ENCODE data around the gene WWC2. TPM values are rescaled to one million over a fixed set of nuclear protein-coding genes. Genes with fewer than 3 reads are reported as not detected.

Gene WWC2
- total RNA-seq, 1 donor from 2014 or later = 48.0 TPM

DNA sequence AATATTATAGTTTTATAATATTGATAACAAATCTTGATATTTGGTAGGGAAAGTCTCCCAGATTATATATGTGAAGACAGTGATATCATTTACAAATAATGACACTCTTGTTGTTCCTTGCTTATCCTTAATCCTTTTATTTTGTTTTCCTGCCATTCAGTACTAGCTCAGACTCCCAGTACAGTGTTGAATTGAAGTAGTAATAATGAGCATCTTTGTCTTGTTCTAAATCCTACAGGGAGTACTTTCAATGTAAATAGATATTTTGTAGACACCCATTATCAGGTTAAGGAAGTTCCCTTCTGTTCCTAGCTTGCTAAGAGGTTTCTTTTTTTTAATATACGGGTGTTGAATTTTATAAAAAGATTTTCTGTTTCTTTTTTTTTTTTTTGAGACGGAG lies 33.0 kb downstream of the WWC2 start:
- H3K27ac Mint-ChIP-seq (ENCODE audit: unreplicated experiment) = no peak overlapping the region
- no peak for DNase-seq (ENCODE audit: low spot score)

DNA sequence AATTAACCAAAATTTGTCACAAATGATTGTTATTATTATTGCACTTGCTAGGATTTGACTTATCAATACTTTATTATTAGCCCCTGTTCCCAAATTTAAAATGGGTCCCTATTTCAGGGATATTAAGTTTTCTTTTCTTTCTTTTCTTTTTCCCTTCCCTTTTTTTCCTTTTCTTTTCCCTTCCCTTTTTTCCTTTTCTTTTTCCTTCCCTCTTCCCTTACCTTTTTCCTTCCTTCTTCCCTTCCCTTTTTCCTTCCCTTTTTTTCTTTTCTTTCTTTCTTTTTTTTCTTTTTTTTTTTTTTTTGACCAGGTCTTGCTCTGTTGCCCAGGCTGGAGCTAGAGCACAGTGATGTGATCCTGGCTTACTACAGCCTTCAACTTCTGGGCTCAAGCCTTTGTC lies 33.8 kb downstream of the WWC2 start:
- Mint-ChIP-seq H3K4me1 (ENCODE audit: low read depth) (peaks cover 46% of the 10 kb centered on the region), H3K9me3 (ENCODE audit: low read depth) (no peaks in the 10 kb centered on the region), H3K27ac (ENCODE audit: unreplicated experiment) (no peak overlapping the region), H3K4me3 (ENCODE audit: unreplicated experiment) (no peak overlapping the region), H3K27me3 (ENCODE audit: low read depth) (no peaks in the 10 kb centered on the region), H3K36me3 (ENCODE audit: low read depth) (peaks cover 2% of the 10 kb centered on the region)
- TF ChIP-seq, protein P1, sequence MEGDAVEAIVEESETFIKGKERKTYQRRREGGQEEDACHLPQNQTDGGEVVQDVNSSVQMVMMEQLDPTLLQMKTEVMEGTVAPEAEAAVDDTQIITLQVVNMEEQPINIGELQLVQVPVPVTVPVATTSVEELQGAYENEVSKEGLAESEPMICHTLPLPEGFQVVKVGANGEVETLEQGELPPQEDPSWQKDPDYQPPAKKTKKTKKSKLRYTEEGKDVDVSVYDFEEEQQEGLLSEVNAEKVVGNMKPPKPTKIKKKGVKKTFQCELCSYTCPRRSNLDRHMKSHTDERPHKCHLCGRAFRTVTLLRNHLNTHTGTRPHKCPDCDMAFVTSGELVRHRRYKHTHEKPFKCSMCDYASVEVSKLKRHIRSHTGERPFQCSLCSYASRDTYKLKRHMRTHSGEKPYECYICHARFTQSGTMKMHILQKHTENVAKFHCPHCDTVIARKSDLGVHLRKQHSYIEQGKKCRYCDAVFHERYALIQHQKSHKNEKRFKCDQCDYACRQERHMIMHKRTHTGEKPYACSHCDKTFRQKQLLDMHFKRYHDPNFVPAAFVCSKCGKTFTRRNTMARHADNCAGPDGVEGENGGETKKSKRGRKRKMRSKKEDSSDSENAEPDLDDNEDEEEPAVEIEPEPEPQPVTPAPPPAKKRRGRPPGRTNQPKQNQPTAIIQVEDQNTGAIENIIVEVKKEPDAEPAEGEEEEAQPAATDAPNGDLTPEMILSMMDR (IDR thresholded peaks at IDR 0.05) = no peak
- no peak for DNase-seq (ENCODE audit: low spot score)

More for the DNA sequence above, 33.0 kb downstream of the WWC2 start:
- H3K9me3 Mint-ChIP-seq (ENCODE audit: low read depth) = no peaks in the 10 kb centered on the region
- TF ChIP-seq, protein P1 (IDR thresholded peaks at IDR 0.05) = no peak
- H3K27me3 Mint-ChIP-seq (ENCODE audit: low read depth) = no peaks in the 10 kb centered on the region
- no peak overlapping the region for H3K4me3 Mint-ChIP-seq (ENCODE audit: unreplicated experiment)
- peaks cover 46% of the 10 kb centered on the region for H3K4me1 Mint-ChIP-seq (ENCODE audit: low read depth)
- peaks cover 2% of the 10 kb centered on the region for H3K36me3 Mint-ChIP-seq (ENCODE audit: low read depth)

DNA sequence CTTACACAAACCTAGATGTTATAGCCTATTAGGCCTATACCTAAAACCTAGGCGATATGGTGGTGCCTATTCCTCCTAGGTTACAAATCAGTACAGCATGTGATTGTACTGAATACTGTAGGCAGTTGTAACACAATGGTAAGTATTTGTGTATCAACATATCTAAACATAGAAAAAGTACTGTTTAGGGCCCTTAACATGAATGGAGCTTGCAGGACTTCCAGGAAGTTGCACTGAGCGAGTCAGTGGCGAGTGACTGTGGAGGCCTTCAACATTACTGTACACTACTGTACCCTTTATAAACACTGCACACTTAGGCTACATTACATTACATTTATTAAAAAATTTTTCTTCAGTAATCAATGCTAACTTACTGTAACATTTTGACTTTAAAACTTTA lies 37.8 kb downstream of the WWC2 start:
- Mint-ChIP-seq H3K27me3 (ENCODE audit: low read depth) (no peaks in the 10 kb centered on the region), H3K4me3 (ENCODE audit: unreplicated experiment) (no peak overlapping the region), H3K27ac (ENCODE audit: unreplicated experiment) (no peak overlapping the region), H3K36me3 (ENCODE audit: low read depth) (no peaks in the 10 kb centered on the region), H3K4me1 (ENCODE audit: low read depth) (peaks cover 44% of the 10 kb centered on the region), H3K9me3 (ENCODE audit: low read depth) (no peaks in the 10 kb centered on the region)
- TF ChIP-seq, protein P1 (IDR thresholded peaks at IDR 0.05) = no peak
- no peak for DNase-seq (ENCODE audit: low spot score)

DNA sequence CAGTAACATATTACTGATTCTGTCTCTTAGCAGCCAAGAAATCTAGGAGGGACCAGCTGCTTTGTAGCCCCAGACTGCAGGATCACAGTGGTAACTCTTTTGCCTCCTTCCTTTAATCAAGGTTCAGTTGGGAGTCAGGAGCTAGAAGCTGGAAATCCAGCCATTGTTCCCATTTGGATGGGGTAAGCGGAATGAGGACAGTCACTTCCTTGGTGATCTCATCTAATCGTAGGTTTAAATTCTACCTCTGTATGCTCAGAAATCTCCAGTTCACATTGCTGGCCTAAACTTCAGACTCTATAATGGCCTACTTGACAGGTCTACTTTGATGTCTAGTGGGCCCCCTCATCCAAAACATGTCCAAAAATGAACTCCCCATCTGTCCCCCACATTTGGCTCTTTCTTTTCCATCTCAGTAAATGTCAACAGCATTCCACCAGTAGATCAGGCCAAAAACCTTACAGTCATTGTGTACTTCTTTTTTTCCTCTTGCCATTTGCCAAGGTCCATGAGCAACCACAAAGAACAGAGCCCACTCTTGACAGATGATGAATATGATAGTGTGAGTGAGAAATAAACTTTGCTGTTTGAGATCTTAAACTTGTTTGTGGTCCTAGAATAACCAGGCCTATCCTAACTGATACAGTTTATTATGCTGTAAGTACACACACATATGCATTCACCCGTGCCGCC lies 40.1 kb downstream of the WWC2 start:
- TF ChIP-seq, protein P1 (IDR thresholded peaks at IDR 0.05) = no peak
- Mint-ChIP-seq H3K4me3 (ENCODE audit: unreplicated experiment) (no peak overlapping the region), H3K27me3 (ENCODE audit: low read depth) (no peaks in the 10 kb centered on the region), H3K4me1 (ENCODE audit: low read depth) (peaks cover 53% of the 10 kb centered on the region), H3K27ac (ENCODE audit: unreplicated experiment) (peak overlapping the region; percentile 24), H3K36me3 (ENCODE audit: low read depth) (no peaks in the 10 kb centered on the region), H3K9me3 (ENCODE audit: low read depth) (no peaks in the 10 kb centered on the region)
- DNase-seq (ENCODE audit: low spot score) = no peak

DNA sequence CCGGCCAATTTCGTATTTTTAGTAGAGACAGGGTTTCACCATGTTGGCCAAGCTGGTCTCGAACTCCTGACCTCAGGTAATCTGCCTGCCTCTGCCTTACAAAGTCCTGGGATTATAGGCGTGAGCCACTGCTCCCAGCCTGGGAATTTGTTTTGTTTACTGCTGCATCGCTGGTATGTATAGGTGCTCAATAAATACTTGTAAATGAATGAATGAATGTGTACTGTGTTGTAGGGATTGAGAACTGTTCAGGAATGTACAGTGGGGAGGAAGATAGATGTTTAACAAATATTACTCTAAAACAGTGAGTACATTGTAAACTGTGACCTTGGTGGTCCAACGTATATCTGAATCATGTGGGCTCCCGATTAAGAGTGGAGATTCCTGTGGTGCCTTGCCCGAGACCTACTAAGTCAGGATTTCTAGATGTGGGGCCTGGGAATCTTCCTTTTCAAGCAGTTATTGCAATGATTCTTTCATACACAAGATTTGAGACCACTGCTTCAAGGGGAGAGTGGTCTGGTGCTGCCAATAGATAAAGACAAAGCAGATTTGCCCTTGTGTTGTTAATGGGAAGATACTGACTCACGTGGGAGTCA lies 41.0 kb downstream of the WWC2 start:
- TF ChIP-seq, protein P1 (IDR thresholded peaks at IDR 0.05) = no peak
- Mint-ChIP-seq H3K4me3 (ENCODE audit: unreplicated experiment) (no peak overlapping the region), H3K36me3 (ENCODE audit: low read depth) (no peaks in the 10 kb centered on the region), H3K27ac (ENCODE audit: unreplicated experiment) (peak overlapping the region; percentile 22), H3K27me3 (ENCODE audit: low read depth) (no peaks in the 10 kb centered on the region), H3K9me3 (ENCODE audit: low read depth) (no peaks in the 10 kb centered on the region), H3K4me1 (ENCODE audit: low read depth) (peaks cover 47% of the 10 kb centered on the region)
- no peak for DNase-seq (ENCODE audit: low spot score)
